IPS-NIHi11 (cell line): ENCODE measurements around the gene TALDO1.

ENCODE experiments used
- DNase-seq: peaks from one replicate; pipeline ENCODE4 v3.0.0; 2012; ENCODE audit warnings: mixed read lengths, low spot score

Gene TALDO1

GRCh38 chr11:799641-800316 is 52.5 kb downstream of the TALDO1 start:
- no peak for DNase-seq

DNA sequence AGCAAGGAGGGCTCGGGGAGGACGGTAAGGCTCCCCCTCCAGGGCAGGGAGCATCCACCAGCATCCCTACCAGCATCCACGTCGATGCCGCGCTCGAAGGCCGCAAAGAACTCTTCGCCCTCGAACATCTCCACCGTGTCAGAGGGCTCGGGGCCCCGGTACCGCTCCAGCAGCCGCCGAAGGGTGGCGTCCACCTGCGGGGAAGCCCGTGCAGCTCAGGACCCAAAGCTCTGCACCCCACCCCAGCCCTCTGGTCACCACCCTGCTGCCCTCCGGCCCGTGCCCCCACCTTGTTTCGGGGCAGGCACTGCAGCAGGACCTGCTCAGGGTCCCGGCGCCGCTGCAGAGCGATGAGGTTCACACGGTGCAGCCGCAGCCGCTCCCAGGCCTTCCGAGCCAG is 53.2 kb downstream of the TALDO1 start:
- DNase-seq = no peak

- DNase-seq = no peak
These were observed 54.0 kb downstream of the TALDO1 start for GRCh38 chr11:801097-801780.

- no peak for DNase-seq
These were observed 54.9 kb downstream of the TALDO1 start for GRCh38 chr11:802018-802617.

DNA sequence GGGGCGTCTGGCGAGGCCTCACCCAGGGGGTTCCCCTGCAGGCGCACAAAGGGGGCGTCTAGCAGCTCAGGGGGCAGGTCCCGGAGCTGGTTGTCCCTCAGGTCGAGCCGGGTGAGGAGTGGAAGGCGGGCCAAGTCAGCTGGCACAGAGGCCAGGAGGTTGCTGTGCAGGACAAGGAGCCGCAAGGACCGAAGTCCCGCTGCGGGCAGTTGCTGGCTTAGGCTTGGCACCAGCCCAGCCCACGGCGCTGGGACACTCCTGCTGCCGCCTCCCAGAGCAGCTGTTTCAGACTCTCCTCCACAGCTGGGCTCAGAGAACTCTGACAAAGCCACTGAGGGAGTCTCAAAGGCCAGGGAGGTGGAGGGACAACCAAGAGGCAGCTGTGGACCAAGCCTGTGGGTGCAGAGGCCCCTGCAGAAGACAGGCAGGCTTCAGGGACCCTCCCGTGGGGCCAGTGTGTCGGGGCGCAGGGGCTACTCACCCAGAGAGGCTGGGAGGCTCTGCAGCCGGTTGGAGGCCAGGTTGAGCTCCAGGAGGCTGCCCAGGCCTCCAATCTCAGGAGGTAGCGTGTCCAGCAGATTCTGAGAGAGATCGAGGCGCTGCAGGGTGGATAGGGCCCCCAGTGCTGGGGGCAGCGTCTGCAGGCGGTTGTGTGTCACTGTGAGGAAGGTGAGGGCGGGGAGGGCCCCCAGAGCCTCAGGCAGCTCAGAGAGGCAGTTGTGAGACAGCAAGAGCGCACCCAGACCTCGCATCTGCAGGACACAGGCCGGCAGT is 55.6 kb downstream of the TALDO1 start:
- DNase-seq = no peak

DNA sequence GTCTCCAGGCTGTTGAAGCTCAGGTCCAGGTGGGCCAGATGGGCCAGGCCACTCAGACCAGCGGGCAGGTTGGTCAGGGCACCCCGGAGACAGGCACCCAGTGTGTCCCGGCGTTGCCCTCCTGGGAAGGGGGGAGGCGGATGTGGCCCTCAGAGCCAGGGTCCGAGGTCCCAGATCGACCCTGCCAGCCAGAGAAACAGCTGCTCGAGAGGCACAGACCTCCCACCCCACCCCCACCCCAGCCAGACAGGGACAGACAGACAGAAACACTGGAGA is 56.1 kb downstream of the TALDO1 start:
- DNase-seq = no peak

- DNase-seq = no peak
These were observed 56.7 kb downstream of the TALDO1 start for GRCh38 chr11:803770-804598.

DNA sequence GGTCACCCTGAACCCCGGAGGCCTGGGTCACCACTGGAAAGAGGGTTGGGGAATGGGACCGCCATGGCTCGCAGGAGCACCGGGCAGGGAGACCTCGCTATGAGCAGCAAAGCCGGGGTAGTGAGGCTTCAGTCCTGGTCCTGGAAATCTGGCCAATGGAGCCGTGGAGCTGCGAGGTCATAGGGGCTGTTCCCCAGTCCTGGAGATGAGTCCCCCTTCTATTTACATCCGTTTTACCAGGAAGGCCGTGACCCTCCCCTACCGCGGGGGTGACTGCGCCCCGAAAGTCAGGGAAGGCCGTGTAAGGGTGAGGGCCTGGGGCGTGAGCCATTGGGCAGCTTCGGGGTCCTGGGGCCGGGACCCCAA is 57.3 kb downstream of the TALDO1 start:
- no peak for DNase-seq

DNA sequence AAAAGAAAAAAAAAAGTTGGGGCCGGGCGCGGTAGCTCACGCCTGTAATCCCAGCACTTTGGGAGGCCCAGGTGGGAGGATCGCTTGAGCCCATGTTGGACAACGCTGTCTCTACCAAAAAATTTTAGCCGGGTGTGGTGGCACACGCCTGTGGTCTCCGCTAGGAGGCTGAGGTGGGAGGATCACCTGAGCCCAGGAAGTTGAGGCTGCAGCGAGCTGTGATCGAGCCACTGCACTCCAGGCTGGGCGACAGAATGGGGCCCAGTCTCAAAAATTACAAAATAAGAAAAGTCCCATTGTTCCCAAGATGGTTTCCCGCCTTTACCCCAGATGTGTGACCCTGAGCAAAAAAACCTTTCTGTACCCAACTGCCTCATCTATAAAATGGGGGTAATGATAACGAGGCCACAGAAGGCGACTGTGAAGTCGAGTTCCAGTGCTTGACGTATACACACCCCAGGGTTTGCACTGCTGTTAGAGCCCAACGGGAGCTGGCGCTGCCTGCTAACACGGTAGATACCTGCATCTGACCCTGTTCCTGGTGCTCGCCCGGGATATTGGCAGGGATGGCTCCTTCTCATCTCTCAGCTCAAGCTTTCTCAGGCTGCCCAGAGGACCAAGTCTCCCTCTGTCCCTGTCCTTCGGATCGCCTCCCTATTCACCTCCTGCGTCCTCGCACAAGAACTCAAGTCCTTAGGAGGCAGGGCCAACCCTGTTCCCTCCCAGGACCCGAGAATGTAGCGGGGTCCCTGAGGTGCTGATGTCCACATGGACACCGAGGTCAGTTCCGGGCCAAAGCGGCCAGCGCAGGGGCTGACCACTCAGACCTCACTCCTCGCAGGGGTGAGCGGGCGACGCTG is 61.4 kb downstream of the TALDO1 start:
- no peak for DNase-seq

- peak; percentile 93 for DNase-seq
These were observed 62.2 kb downstream of the TALDO1 start, which contains the start of gene RPLP2 for GRCh38 chr11:809287-810039. TSS of gene RPLP2 (plus strand) at chr11:809967. CDS start at chr11:810235, 268 bp downstream.

DNA sequence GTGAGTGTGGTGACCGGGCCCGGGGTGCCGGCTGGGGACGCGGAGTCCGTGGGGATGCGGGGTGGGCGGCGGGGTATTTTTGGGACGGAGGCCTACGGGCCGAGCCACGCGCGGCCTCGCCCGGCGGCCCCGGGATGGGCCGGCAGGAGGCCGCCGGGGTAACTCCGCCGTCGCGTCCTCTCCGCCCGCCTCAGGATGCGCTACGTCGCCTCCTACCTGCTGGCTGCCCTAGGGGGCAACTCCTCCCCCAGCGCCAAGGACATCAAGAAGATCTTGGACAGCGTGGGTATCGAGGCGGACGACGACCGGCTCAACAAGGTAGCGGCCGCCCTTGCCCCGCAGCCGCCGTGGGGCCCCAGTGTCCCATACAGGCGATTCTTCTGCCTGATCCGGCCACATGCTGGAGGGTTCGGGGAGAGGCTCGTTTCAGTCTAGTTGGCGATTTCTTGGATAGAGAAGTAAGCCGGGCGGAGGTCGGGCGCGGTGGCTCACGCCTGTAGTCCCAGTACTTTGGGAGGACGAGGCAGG is 62.8 kb downstream of the TALDO1 start:
- DNase-seq = no peak

GRCh38 chr11:811446-812245 is 64.4 kb downstream of the TALDO1 start:
- DNase-seq = no peak

DNA sequence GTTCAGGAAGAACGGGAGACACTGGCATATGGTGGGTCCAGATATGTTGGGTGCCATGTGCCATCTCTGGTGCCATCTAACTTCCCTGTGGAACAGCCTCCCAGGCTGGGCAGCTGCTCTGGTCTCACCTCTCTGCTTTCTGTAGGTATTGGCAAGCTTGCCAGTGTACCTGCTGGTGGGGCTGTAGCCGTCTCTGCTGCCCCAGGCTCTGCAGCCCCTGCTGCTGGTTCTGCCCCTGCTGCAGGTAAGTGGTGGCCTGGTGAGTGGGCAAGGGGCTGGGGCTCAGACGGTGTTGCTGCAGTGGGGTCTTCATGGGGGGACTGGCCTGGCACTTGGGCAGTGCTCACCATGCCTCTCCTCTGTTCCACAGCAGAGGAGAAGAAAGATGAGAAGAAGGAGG is 65.1 kb downstream of the TALDO1 start:
- no peak for DNase-seq

- no peak for DNase-seq
These were observed 65.8 kb downstream of the TALDO1 start for GRCh38 chr11:813072-813455.

- DNase-seq = no peak
These were observed 66.3 kb downstream of the TALDO1 start for GRCh38 chr11:813456-814096.
